Dedifferentiated amniotic fluid mesenchymal stem cell (primary cell): Measurements from ENCODE around the gene KMT5B.
A peak's percentile ranks its signal among the peaks of the same experiment; 100 is the strongest.

ENCODE experiments used
- DNase-seq: peaks from one replicate; pipeline ENCODE4 v3.0.0-alpha.2; 2016; ENCODE audit errors: extremely low spot score

The KMT5B gene

GRCh38 chr11:68181719-68182451 is 31.2 kb downstream of the KMT5B start:
- DNase-seq, result peak; percentile 22

- DNase-seq, result no peak
Measured at GRCh38 chr11:68179847-68180246, 33.2 kb downstream of the KMT5B start.

- no peak for DNase-seq
Measured at GRCh38 chr11:68177877-68178276, 35.2 kb downstream of the KMT5B start.

GRCh38 chr11:68173926-68174325 is 39.2 kb downstream of the KMT5B start:
- no peak for DNase-seq

GRCh38 chr11:68169442-68169841 is 43.7 kb downstream of the KMT5B start:
- no peak for DNase-seq

- no peak for DNase-seq
Measured at GRCh38 chr11:68168694-68169093, 44.4 kb downstream of the KMT5B start.

GRCh38 chr11:68167474-68167873 is 45.6 kb downstream of the KMT5B start:
- no peak for DNase-seq

- no peak for DNase-seq
Measured at GRCh38 chr11:68166969-68167368, 46.1 kb downstream of the KMT5B start.

GRCh38 chr11:68165601-68166000 is 47.5 kb downstream of the KMT5B start:
- no peak for DNase-seq

- no peak for DNase-seq
Measured at GRCh38 chr11:68164437-68164836, 48.7 kb downstream of the KMT5B start.

GRCh38 chr11:68163691-68164090 is 49.4 kb downstream of the KMT5B start:
- no peak for DNase-seq

- DNase-seq, result no peak
Measured at GRCh38 chr11:68160100-68160695, 52.9 kb downstream of the KMT5B start.

GRCh38 chr11:68159665-68160064 is 53.4 kb downstream of the KMT5B start:
- DNase-seq, result no peak

- DNase-seq, result no peak
Measured at GRCh38 chr11:68159161-68159560, 53.9 kb downstream of the KMT5B start.

- DNase-seq, result no peak
Measured at GRCh38 chr11:68158580-68158979, 54.5 kb downstream of the KMT5B start.

- no peak for DNase-seq
Measured at GRCh38 chr11:68153742-68154141, 59.4 kb downstream of the KMT5B start.

GRCh38 chr11:68150037-68150436 is 63.1 kb downstream of the KMT5B start:
- no peak for DNase-seq

- DNase-seq, result no peak
Measured at GRCh38 chr11:68149417-68149816, 63.7 kb downstream of the KMT5B start.

GRCh38 chr11:68148879-68149278 is 64.2 kb downstream of the KMT5B start:
- DNase-seq, result no peak

GRCh38 chr11:68148071-68148805 is 64.9 kb downstream of the KMT5B start:
- DNase-seq, result no peak

GRCh38 chr11:68146704-68147474 is 66.2 kb downstream of the KMT5B start:
- no peak for DNase-seq

GRCh38 chr11:68146010-68146540 is 67.0 kb downstream of the KMT5B start:
- DNase-seq, result no peak
